SK-N-SH (cell line): ENCODE measurements around the gene SLC13A4.

Experiments used
- EP300 ChIP-seq, 2 experiments: IDR thresholded peaks; 2 replicates each; pipeline versions ENCODE4 v1.4.0 to v1.6.1; 2012; ENCODE audit warnings: borderline replicate concordance in 1 of 2, low read depth in 1 of 2, low read length in 1 of 2
- EZH2phosphoT487 ChIP-seq: fragments of 200-600 bp; sonication (generic); IDR thresholded peaks from 2 replicates; pipeline ENCODE4 v1.6.1; 2017; ENCODE audit warnings: low read depth, mixed run types, mild to moderate bottlenecking, antibody characterized with exemption, moderate library complexity, borderline replicate concordance
- JUND ChIP-seq: IDR thresholded peaks from 2 replicates; pipeline ENCODE4 v1.4.0; 2012
- NFIC ChIP-seq: IDR thresholded peaks from 2 replicates; pipeline ENCODE4 v1.4.0; 2012; ENCODE audit warnings: borderline replicate concordance
- POLR2AphosphoS5 ChIP-seq: IDR thresholded peaks from 2 replicates; pipeline ENCODE4 v1.6.1; 2012; ENCODE audit warnings: low read depth, low read length
- RAD21 ChIP-seq: IDR thresholded peaks from 2 replicates; pipeline ENCODE4 v1.6.1; 2012; ENCODE audit warnings: mild to moderate bottlenecking, low read length
- RCOR1 ChIP-seq: fragments of 150-350 bp; IDR thresholded peaks from 2 replicates; pipeline ENCODE4 v1.6.1; 2017; ENCODE audit warnings: antibody characterized with exemption, low read length
- TF ChIP-seq, protein P1 (sequence below): IDR thresholded peaks from 2 replicates; pipeline ENCODE4 v1.4.0; 2012; ENCODE audit warnings: low read depth
- TF ChIP-seq, protein P2 (sequence below): fragments of 200-600 bp; sonication (generic); IDR thresholded peaks from 2 replicates; pipeline ENCODE4 v1.6.1; 2017; ENCODE audit warnings: antibody characterized with exemption, mild to moderate bottlenecking, moderate library complexity
- TF ChIP-seq, protein P3 (sequence below): IDR thresholded peaks from 2 replicates; pipeline ENCODE4 v1.6.1; 2012; ENCODE audit warnings: mild to moderate bottlenecking, low read depth, low read length, moderate library complexity
- TF ChIP-seq, protein P4 (sequence below): fragments of 150-350 bp; IDR thresholded peaks from 2 replicates; pipeline ENCODE4 v1.6.1; 2017; ENCODE audit warnings: antibody characterized with exemption, low read length, low read depth, borderline replicate concordance

DNA sequence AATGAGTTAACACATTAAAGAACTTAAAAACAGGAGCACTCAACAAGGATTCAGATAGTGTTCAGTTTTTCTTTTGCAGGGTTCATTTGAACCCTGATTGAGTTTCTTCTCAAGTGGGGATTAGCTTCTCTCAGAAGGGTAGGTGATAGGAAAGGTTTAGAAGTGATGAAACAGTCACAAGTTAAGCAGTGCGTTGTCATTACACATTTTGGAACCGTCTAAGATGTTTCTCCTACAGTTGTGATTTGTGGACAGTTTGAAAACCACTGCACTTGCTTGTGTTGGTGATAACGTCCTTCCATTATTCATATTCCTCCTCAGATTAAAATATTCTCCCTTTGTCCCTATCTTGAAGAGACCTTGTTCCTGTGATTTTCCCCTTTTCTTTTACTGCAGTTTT, 62.9 kb downstream of the SLC13A4 start:
- TF ChIP-seq, protein P1, sequence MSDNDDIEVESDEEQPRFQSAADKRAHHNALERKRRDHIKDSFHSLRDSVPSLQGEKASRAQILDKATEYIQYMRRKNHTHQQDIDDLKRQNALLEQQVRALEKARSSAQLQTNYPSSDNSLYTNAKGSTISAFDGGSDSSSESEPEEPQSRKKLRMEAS = no peak
- TF ChIP-seq, protein P2, sequence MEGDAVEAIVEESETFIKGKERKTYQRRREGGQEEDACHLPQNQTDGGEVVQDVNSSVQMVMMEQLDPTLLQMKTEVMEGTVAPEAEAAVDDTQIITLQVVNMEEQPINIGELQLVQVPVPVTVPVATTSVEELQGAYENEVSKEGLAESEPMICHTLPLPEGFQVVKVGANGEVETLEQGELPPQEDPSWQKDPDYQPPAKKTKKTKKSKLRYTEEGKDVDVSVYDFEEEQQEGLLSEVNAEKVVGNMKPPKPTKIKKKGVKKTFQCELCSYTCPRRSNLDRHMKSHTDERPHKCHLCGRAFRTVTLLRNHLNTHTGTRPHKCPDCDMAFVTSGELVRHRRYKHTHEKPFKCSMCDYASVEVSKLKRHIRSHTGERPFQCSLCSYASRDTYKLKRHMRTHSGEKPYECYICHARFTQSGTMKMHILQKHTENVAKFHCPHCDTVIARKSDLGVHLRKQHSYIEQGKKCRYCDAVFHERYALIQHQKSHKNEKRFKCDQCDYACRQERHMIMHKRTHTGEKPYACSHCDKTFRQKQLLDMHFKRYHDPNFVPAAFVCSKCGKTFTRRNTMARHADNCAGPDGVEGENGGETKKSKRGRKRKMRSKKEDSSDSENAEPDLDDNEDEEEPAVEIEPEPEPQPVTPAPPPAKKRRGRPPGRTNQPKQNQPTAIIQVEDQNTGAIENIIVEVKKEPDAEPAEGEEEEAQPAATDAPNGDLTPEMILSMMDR = no peak
- TF ChIP-seq, protein P3, sequence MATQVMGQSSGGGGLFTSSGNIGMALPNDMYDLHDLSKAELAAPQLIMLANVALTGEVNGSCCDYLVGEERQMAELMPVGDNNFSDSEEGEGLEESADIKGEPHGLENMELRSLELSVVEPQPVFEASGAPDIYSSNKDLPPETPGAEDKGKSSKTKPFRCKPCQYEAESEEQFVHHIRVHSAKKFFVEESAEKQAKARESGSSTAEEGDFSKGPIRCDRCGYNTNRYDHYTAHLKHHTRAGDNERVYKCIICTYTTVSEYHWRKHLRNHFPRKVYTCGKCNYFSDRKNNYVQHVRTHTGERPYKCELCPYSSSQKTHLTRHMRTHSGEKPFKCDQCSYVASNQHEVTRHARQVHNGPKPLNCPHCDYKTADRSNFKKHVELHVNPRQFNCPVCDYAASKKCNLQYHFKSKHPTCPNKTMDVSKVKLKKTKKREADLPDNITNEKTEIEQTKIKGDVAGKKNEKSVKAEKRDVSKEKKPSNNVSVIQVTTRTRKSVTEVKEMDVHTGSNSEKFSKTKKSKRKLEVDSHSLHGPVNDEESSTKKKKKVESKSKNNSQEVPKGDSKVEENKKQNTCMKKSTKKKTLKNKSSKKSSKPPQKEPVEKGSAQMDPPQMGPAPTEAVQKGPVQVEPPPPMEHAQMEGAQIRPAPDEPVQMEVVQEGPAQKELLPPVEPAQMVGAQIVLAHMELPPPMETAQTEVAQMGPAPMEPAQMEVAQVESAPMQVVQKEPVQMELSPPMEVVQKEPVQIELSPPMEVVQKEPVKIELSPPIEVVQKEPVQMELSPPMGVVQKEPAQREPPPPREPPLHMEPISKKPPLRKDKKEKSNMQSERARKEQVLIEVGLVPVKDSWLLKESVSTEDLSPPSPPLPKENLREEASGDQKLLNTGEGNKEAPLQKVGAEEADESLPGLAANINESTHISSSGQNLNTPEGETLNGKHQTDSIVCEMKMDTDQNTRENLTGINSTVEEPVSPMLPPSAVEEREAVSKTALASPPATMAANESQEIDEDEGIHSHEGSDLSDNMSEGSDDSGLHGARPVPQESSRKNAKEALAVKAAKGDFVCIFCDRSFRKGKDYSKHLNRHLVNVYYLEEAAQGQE = no peak
- TF ChIP-seq JUND (no peak), NFIC (no peak), RCOR1 (no peak), RAD21 (no peak), EP300 (IDR thresholded peaks at IDR 0.05; ENCODE audit: borderline replicate concordance in 1 of 2, low read depth in 1 of 2, low read length in 1 of 2) (no peak), POLR2AphosphoS5 (no peak), EZH2phosphoT487 (no peak)
- TF ChIP-seq, protein P4, sequence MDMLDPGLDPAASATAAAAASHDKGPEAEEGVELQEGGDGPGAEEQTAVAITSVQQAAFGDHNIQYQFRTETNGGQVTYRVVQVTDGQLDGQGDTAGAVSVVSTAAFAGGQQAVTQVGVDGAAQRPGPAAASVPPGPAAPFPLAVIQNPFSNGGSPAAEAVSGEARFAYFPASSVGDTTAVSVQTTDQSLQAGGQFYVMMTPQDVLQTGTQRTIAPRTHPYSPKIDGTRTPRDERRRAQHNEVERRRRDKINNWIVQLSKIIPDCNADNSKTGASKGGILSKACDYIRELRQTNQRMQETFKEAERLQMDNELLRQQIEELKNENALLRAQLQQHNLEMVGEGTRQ = no peak
